ENCODE data around the gene ZNF169. TPM values are rescaled to one million over a fixed set of nuclear protein-coding genes. Genes with fewer than 3 reads are reported as not detected.

Gene ZNF169
- polyA plus RNA-seq, 1 experiment: 2.8 TPM

DNA sequence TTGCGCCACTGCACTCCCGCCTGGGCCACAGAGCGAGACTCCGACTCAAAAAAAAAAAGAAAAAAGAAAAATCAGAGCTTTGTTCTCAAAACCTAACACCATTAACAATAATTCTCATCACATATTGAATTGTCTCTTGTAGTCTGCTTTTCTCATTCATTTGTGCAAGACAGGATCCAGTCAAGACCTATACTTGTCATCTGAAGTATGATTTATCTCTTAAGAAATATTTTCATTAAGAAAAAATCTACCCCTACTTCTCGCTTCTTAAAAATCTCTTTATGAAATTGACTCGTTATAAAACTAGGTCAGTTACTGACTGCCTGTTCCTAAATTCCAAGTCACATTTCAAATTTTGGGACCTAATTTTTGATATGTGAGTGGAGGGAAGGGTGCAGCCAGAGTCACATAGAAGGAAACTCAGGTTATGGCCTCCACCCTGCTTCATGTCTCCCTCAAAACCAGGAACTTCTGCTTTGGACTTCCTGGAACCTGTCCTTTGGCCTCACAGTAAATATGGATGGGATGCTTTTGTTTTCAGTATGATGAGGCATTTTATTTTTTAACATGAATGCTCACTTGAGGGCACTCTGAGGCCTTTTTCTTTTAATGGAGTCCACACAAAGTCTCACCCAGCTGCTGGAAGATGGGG lies 18.9 kb downstream of the ZNF169 start:
- POLR2A ChIA-PET: no interaction called here
- H3K36me3 ChIP-seq (ENCODE audit: control insufficient read depth, insufficient read depth, low read length): no peaks in the 10 kb centered on the region
- no peak overlapping the region for H3K4me3 ChIP-seq (ENCODE audit: low read depth, low read length)
- DNase-seq (ENCODE audit: low read depth): no peak
- TF ChIP-seq, protein P1, sequence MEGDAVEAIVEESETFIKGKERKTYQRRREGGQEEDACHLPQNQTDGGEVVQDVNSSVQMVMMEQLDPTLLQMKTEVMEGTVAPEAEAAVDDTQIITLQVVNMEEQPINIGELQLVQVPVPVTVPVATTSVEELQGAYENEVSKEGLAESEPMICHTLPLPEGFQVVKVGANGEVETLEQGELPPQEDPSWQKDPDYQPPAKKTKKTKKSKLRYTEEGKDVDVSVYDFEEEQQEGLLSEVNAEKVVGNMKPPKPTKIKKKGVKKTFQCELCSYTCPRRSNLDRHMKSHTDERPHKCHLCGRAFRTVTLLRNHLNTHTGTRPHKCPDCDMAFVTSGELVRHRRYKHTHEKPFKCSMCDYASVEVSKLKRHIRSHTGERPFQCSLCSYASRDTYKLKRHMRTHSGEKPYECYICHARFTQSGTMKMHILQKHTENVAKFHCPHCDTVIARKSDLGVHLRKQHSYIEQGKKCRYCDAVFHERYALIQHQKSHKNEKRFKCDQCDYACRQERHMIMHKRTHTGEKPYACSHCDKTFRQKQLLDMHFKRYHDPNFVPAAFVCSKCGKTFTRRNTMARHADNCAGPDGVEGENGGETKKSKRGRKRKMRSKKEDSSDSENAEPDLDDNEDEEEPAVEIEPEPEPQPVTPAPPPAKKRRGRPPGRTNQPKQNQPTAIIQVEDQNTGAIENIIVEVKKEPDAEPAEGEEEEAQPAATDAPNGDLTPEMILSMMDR (IDR thresholded peaks at IDR 0.05; ENCODE audit: insufficient read depth, low read depth, low read length): no peak
- no peaks in the 10 kb centered on the region for H3K27me3 ChIP-seq (ENCODE audit: control insufficient read depth, insufficient read depth, low read length)
- CTCF ChIA-PET: no interaction called here

DNA sequence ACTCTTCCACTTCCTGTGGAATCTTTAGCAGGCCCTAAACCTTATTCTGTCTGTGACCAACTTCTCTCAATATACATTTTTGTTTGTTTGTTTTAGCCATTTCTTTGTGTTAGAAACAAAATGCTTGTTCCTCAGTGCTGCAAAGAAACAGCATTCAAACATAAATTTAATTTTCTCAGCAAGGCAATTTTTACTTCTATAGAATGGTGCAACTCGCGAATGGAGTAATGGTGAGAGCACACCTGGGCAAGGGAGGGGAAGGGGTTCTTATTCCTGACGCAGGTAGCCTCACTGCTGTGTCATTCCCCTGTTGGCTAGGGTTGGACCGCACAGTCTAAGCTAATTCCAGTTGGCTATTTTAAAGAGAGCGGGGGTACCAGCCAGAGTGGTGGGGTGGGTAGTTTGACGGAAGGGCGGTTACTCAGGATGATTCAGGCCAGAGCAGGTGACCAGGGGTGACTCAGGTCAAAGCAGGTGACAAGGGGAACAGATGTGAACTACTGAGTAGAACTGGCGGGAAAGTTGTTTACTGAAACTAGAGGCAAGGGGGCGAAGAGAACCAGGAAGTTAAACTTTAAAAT lies 21.4 kb downstream of the ZNF169 start:
- POLR2A ChIA-PET: no interaction called here
- Histone ChIP-seq H3K27me3 (ENCODE audit: control insufficient read depth, insufficient read depth, low read length) (no peaks in the 10 kb centered on the region), H3K36me3 (ENCODE audit: control insufficient read depth, insufficient read depth, low read length) (no peaks in the 10 kb centered on the region), H3K4me3 (ENCODE audit: low read depth, low read length) (no peak overlapping the region)
- DNase-seq (ENCODE audit: low read depth): no peak
- CTCF ChIA-PET: no interaction called here
- TF ChIP-seq, protein P1 (IDR thresholded peaks at IDR 0.05; ENCODE audit: insufficient read depth, low read depth, low read length): no peak

DNA sequence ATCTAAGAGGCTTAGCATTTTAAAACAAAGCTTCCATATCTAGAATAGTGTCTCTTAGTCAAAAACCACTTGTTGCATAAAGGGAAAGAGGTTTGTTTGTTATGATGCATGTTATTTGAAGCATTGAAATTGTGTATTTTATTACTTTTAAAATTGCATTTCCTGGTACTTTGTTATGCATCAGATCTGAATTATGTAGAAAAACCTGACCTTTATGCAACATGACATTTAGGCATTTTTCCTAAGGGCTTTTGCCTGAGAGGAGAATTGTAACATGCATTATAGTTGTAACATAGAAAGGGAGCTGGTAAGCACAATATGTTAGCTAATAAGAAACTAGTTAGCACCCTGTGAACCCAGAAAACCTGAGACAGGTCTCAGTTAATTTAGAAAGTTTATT lies 22.0 kb downstream of the ZNF169 start:
- POLR2A ChIA-PET: no interaction called here

DNA sequence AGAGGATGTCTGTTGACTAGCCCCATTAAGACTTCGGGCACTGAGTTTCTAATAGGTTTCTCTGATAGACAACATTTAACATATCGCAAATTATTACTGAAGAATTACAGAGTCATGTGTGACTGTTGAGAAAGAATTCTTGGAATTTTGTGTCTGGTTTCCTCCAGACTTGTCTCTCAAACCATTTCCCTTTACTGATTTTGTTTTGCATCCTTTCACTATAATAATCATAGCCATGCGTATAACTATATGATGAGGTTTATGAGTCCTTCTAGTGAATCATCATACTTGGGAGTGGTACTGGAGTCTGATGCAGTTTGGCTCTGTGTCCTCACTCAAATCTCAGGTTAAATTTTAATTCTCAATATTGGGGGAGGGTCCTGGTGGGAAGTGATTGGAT lies 27.0 kb downstream of the ZNF169 start:
- Histone ChIP-seq H3K4me3 (ENCODE audit: low read depth, low read length) (no peak overlapping the region), H3K36me3 (ENCODE audit: control insufficient read depth, insufficient read depth, low read length) (no peaks in the 10 kb centered on the region), H3K27me3 (ENCODE audit: control insufficient read depth, insufficient read depth, low read length) (no peaks in the 10 kb centered on the region)
- POLR2A ChIA-PET: no interaction called here
- DNase-seq (ENCODE audit: low read depth): no peak
- TF ChIP-seq, protein P1 (IDR thresholded peaks at IDR 0.05; ENCODE audit: insufficient read depth, low read depth, low read length): no peak
- CTCF ChIA-PET: interaction anchor here (0.6 kb wide), 1 partner anchor 157 kb away, joined by 3 read pairs; no protein-coding TSS in a partner anchor

More for the DNA sequence above, 22.0 kb downstream of the ZNF169 start:
- TF ChIP-seq, protein P1 (IDR thresholded peaks at IDR 0.05; ENCODE audit: insufficient read depth, low read depth, low read length): no peak
- no peak for DNase-seq (ENCODE audit: low read depth)
- no peaks in the 10 kb centered on the region for H3K36me3 ChIP-seq (ENCODE audit: control insufficient read depth, insufficient read depth, low read length)
- H3K4me3 ChIP-seq (ENCODE audit: low read depth, low read length): no peak overlapping the region
- CTCF ChIA-PET: no interaction called here
- H3K27me3 ChIP-seq (ENCODE audit: control insufficient read depth, insufficient read depth, low read length): no peaks in the 10 kb centered on the region

DNA sequence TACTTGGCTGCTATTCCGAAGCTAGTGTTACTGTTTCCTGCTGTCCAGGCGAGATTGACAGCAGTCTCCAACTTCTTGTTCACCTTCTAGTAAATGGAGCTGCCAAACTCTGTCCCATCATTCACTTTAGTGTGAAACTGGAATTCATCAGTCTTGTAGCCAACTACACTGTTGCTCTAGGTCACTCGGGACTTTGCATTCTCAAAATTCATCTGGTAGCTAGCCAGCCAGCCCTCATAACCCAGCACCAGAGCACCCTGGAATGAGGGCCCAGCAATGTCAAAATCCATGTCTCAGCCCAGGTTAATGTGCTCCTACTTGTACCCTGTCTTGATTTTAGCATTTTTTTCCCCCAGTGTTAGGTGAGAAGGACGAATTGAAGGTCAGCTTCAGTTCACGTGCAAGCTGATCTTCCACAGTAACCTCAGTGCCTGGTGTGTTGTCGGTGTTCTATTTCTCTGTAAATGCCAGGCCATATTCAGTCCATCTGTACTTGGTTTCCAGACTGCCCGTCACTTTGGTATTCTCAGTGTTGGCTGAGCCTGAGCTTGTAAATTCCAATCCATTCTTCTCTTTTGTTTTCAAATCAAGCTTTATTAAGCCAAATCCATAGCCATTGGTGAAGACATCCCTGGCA lies 28.9 kb downstream of the ZNF169 start:
- ChIA-PET POLR2A (no interaction called here), CTCF (interaction anchor here (0.6 kb wide), 1 partner anchor 10 kb away, joined by 3 read pairs; no protein-coding TSS in a partner anchor)
- DNase-seq (ENCODE audit: low read depth): no peak
- TF ChIP-seq, protein P1 (IDR thresholded peaks at IDR 0.05; ENCODE audit: insufficient read depth, low read depth, low read length): no peak
- no peaks in the 10 kb centered on the region for H3K27me3 ChIP-seq (ENCODE audit: control insufficient read depth, insufficient read depth, low read length)
- no peak overlapping the region for H3K4me3 ChIP-seq (ENCODE audit: low read depth, low read length)
- peaks cover 2% of the 10 kb centered on the region; the same call in 1 of the 2 replicates for H3K36me3 ChIP-seq (ENCODE audit: control insufficient read depth, insufficient read depth, low read length)

All from BJ (cell line).